K562 (cell line): Measurements from ENCODE around the gene KRT75. TPM values are rescaled to one million over a fixed set of nuclear protein-coding genes. Genes with fewer than 3 reads are reported as not detected.

ENCODE experiments used
- BACH1 ChIP-seq: fragments of 200-800 bp; sonication (Bioruptor generic); IDR thresholded peaks from 2 replicates; pipeline ENCODE4 v1.6.1; 2016; ENCODE audit warnings: missing genetic modification characterization, missing compliant biosample characterization
- GTF2A2 ChIP-seq: IDR thresholded peaks from 2 replicates; pipeline ENCODE4 v1.6.1; 2016; ENCODE audit warnings: mild to moderate bottlenecking, missing genetic modification characterization, missing compliant biosample characterization
- MYNN ChIP-seq, 2 experiments: sonication (generic); formaldehyde crosslinking in 1 of 2; IDR thresholded peaks; 2 replicates each; pipeline versions ENCODE4 v1.5.0 to v1.6.1; 2016 to 2020; ENCODE audit warnings: antibody characterized with exemption in 1 of 2, missing genetic modification reagents in 1 of 2
- NELFE ChIP-seq: IDR thresholded peaks from 2 replicates; pipeline ENCODE4 v1.6.1; 2011; ENCODE audit warnings: mild to moderate bottlenecking; ENCODE audit not compliant: insufficient read depth, insufficient read length
- NFRKB ChIP-seq: fragments of 450-650 bp; IDR thresholded peaks from 2 replicates; pipeline ENCODE4 v1.6.1; 2016; ENCODE audit warnings: low read depth
- RB1 ChIP-seq: fragments of 450-650 bp; IDR thresholded peaks from 2 replicates; pipeline ENCODE4 v1.6.1; 2017; ENCODE audit warnings: low read depth, mild to moderate bottlenecking
- polyA plus RNA-seq, 8 experiments: library from polyadenylated mRNA; depleted of rRNA in 4 of 8; stranded (reverse) in 5 of 8; unstranded in 3 of 8; fragments of >200 nt; fragmentation: Nextera tagmentation in 2 of 8; fragmentation: Illumina TruSeq in 1 of 8; extraction: Ambion mirVana in 2 of 8; extraction: Trizol in 1 of 8; gene quantifications; 2 replicates each; pipeline versions ENCODE4 v1.2.1 to v1.2.3, GENCODE V29; 2011 to 2014; ENCODE audit warnings: inconsistent platforms in 1 of 8, missing spikeins in 1 of 8
- total RNA-seq, 7 experiments: library from RNA; depleted of rRNA in 6 of 7; stranded (reverse); fragments of >200 nt in 6 of 7; fragmentation: Illumina TruSeq in 2 of 7; extraction: Trizol in 2 of 7; gene quantifications; 2 replicates each; pipeline versions ENCODE4 v1.2.1 to v1.2.3, GENCODE V29; 2011 to 2021; ENCODE audit warnings: low replicate concordance in 1 of 7
- TF ChIP-seq, protein P1 (sequence below), 2 experiments: IDR thresholded peaks in 1 of 2; conservative IDR thresholded peaks in 1 of 2; 2 replicates each; pipeline ENCODE4 v1.6.1; 2016; ENCODE audit warnings: low read depth in 2 of 2, mild to moderate bottlenecking in 1 of 2, missing compliant biosample characterization in 1 of 2, missing genetic modification characterization in 1 of 2, moderate library complexity in 1 of 2
- TF ChIP-seq, protein P2 (sequence below): IDR thresholded peaks from 3 replicates; pipeline ENCODE4 v1.6.1; 2011; ENCODE audit warnings: borderline replicate concordance, mild to moderate bottlenecking, moderate library complexity; ENCODE audit not compliant: insufficient read length; ENCODE audit errors: extremely low read depth

The KRT75 gene
- total and polyA plus RNA-seq, 9 of the 15 experiments (the other 6 are each of a cell fraction or from before 2014, with no cell fraction given) = not detected

DNA sequence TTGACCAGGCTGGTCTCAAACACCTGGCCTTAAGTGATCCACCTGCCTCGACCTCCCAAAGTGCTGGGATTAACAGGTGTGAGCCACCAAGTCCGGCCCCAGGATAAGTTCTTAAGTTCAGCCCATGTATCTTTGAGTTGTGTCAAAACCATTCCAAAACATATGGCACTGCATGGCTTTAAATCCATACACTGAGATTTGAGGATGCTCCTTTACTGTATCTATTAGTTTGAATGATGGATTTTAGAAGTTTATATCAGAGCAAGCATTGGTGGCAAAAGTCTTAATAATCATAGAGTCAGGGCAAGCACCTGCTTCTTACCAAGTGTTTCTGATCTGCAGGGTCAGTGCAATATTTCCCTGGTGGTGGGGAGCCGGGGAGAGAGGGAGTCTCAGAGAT lies 11.7 kb upstream of the KRT75 start (continued):
- TF ChIP-seq GTF2A2 (no peak), BACH1 (tag) (no peak), MYNN (IDR thresholded peaks at IDR 0.05) (no peak), MYNN (CRISPR knock-in tag; IDR thresholded peaks at IDR 0.05) (no peak), NELFE (no peak), NFRKB (no peak), RB1 (no peak)
- TF ChIP-seq, protein P1, sequence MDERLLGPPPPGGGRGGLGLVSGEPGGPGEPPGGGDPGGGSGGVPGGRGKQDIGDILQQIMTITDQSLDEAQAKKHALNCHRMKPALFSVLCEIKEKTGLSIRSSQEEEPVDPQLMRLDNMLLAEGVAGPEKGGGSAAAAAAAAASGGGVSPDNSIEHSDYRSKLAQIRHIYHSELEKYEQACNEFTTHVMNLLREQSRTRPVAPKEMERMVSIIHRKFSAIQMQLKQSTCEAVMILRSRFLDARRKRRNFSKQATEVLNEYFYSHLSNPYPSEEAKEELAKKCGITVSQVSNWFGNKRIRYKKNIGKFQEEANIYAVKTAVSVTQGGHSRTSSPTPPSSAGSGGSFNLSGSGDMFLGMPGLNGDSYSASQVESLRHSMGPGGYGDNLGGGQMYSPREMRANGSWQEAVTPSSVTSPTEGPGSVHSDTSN (CRISPR knock-in tag; IDR thresholded peaks at IDR 0.05; ENCODE audit: low read depth) = no peak
- TF ChIP-seq, protein P1 (tag; conservative IDR thresholded peaks at IDR 0.05; ENCODE audit: low read depth) = no peak
- TF ChIP-seq, protein P2, sequence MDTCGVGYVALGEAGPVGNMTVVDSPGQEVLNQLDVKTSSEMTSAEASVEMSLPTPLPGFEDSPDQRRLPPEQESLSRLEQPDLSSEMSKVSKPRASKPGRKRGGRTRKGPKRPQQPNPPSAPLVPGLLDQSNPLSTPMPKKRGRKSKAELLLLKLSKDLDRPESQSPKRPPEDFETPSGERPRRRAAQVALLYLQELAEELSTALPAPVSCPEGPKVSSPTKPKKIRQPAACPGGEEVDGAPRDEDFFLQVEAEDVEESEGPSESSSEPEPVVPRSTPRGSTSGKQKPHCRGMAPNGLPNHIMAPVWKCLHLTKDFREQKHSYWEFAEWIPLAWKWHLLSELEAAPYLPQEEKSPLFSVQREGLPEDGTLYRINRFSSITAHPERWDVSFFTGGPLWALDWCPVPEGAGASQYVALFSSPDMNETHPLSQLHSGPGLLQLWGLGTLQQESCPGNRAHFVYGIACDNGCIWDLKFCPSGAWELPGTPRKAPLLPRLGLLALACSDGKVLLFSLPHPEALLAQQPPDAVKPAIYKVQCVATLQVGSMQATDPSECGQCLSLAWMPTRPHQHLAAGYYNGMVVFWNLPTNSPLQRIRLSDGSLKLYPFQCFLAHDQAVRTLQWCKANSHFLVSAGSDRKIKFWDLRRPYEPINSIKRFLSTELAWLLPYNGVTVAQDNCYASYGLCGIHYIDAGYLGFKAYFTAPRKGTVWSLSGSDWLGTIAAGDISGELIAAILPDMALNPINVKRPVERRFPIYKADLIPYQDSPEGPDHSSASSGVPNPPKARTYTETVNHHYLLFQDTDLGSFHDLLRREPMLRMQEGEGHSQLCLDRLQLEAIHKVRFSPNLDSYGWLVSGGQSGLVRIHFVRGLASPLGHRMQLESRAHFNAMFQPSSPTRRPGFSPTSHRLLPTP = no peak
